ENCODE results near the gene ILDR2.

- TF ChIP-seq CTCF (IDR thresholded peaks at IDR 0.05; ENCODE audit: insufficient read depth, low read length) (no peak), POLR2AphosphoS5 (IDR thresholded peaks at IDR 0.05; ENCODE audit: low read depth) (no peak), REST (IDR thresholded peaks at IDR 0.05; ENCODE audit: insufficient replicate concordance, low read depth) (no peak)
Measured at GRCh38 chr1:166933633-166934032, 41.7 kb downstream of the ILDR2 start.
